Calu3 (cell line): Measurements from ENCODE around the gene SPEF1. TPM values are rescaled to one million over a fixed set of nuclear protein-coding genes. Genes with fewer than 3 reads are reported as not detected.
"Not testable (repeated sequence)": the region's sequence is repeated elsewhere in the genome, so short reads cannot be mapped to it uniquely, and the experiment has no call there.

Experiments
- BruUV-seq: library from RNA; stranded (reverse); fragments of 400-500 nt; replicated peaks from 2 replicates; lab custom pipeline; 2021; lab: Mats Ljungman, UMichigan
- CTCF ChIA-PET: fragments of 300-600 bp; sonication (Branson Sonifier 250); formaldehyde crosslinking; loops from one replicate; lab custom pipeline; 2022; ENCODE audit warnings: antibody characterized with exemption; lab: Charles Lee
- DNase-seq: peaks from one replicate; pipeline ENCODE4 v3.0.0; 2022
- H3K27ac Mint-ChIP-seq: one replicate; pipeline ENCODE4 v1.8.0; 2022; ENCODE audit warnings: mixed read lengths; ENCODE audit not compliant: unreplicated experiment
- H3K27me3 Mint-ChIP-seq: one replicate; pipeline ENCODE4 v1.8.0; 2022; ENCODE audit warnings: mixed read lengths; ENCODE audit not compliant: unreplicated experiment
- H3K36me3 Mint-ChIP-seq: one replicate; pipeline ENCODE4 v1.8.0; 2022; ENCODE audit warnings: mild to moderate bottlenecking, moderate library complexity, mixed read lengths; ENCODE audit not compliant: insufficient read depth, unreplicated experiment
- H3K4me1 Mint-ChIP-seq: one replicate; pipeline ENCODE4 v1.8.0; 2022; ENCODE audit warnings: mild to moderate bottlenecking, low read depth, mixed read lengths; ENCODE audit not compliant: unreplicated experiment
- H3K4me3 Mint-ChIP-seq: one replicate; pipeline ENCODE4 v1.8.0; 2022; ENCODE audit warnings: mild to moderate bottlenecking, low read depth, moderate library complexity, mixed read lengths; ENCODE audit not compliant: unreplicated experiment
- H3K9me3 Mint-ChIP-seq: one replicate; pipeline ENCODE4 v1.8.0; 2022; ENCODE audit warnings: low read depth, mixed read lengths; ENCODE audit not compliant: unreplicated experiment
- intact Hi-C: fragments of 100-400 bp; cut with micrococcal nuclease; formaldehyde crosslinking; loops from one replicate; pipeline ENCODE4 v1.10.0; 2022; ENCODE audit not compliant: unreplicated experiment
- total RNA-seq: library from RNA; stranded (reverse); gene quantifications from 2 replicates; pipeline ENCODE4 v1.2.3, GENCODE V29; 2022
- TF ChIP-seq, protein P1 (sequence below): fragments of 200-600 bp; IDR thresholded peaks from one replicate; pipeline ENCODE4 v1.8.0; 2022; ENCODE audit warnings: antibody characterized with exemption; ENCODE audit not compliant: unreplicated experiment

The SPEF1 gene
- total RNA-seq, 1 experiment from 2014 or later = 0.28 TPM

DNA sequence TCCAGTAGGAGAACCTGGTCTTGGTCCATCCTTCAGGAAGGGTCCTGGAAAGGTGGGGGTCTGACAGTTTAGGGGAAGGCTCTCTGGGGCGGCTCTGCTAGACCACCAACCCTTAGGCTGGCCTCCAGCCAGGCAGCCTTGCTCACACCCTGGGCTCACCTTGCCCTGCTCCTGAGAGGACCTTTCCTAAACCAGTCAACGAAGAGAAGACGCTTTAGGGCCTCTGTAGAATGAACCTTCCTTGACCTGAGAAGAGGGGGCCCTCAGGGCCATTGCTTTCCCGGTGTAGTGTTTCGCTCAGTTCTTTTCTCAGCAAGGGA is 15.9 kb upstream of the SPEF1 start:
- CTCF ChIA-PET = no interaction called here
- Mint-ChIP-seq H3K9me3 (no peaks in the 10 kb centered on the region), H3K4me1 (peaks cover 9% of the 10 kb centered on the region), H3K27ac (peak overlapping the region; percentile 74), H3K36me3 (peaks cover 49% of the 10 kb centered on the region), H3K27me3 (no peaks in the 10 kb centered on the region), H3K4me3 (peak overlapping the region; percentile 97)
- no peak for DNase-seq
- TSS peak; percentile 56 for BruUV-seq
- intact Hi-C loops = no loop called here
- TF ChIP-seq, protein P1, sequence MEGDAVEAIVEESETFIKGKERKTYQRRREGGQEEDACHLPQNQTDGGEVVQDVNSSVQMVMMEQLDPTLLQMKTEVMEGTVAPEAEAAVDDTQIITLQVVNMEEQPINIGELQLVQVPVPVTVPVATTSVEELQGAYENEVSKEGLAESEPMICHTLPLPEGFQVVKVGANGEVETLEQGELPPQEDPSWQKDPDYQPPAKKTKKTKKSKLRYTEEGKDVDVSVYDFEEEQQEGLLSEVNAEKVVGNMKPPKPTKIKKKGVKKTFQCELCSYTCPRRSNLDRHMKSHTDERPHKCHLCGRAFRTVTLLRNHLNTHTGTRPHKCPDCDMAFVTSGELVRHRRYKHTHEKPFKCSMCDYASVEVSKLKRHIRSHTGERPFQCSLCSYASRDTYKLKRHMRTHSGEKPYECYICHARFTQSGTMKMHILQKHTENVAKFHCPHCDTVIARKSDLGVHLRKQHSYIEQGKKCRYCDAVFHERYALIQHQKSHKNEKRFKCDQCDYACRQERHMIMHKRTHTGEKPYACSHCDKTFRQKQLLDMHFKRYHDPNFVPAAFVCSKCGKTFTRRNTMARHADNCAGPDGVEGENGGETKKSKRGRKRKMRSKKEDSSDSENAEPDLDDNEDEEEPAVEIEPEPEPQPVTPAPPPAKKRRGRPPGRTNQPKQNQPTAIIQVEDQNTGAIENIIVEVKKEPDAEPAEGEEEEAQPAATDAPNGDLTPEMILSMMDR = no peak

DNA sequence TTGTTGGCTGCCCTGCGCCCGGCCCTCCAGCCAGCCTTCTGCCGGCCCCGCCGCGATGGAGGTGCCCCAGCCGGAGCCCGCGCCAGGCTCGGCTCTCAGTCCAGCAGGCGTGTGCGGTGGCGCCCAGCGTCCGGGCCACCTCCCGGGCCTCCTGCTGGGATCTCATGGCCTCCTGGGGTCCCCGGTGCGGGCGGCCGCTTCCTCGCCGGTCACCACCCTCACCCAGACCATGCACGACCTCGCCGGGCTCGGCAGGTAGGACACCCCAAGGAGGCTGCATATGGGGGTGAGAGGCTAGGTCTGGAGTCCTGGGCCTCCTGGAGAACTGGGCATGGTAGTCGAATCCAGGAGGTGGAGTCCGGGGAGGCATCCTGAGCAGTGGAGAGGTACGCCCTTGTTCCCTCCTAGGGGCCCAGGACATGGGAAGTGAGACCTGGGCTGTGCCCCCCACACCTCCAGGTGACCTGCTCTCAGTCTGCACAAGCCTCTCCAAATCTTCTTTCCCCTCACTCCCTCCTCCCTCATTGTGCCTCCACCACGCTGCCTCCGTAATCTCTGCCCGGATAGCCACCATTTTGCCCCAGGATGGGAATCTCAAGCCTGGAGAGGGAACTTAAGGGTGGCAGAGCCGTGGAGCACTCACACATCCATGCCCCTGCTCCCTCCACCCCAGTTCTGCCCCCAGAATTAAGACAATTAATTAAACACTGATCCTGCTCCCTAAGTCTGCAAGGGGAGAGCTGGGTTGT is 15.4 kb upstream of the SPEF1 start:
- Mint-ChIP-seq H3K9me3 (no peaks in the 10 kb centered on the region), H3K27me3 (no peaks in the 10 kb centered on the region), H3K4me1 (peaks cover 9% of the 10 kb centered on the region), H3K36me3 (peaks cover 49% of the 10 kb centered on the region), H3K27ac (peak overlapping the region; percentile 74), H3K4me3 (peak overlapping the region; percentile 97)
- TF ChIP-seq, protein P1 = no peak
- CTCF ChIA-PET = interaction anchor here (0.7 to 1.0 kb wide), 3 partner anchors 10 to 17 kb away, joined by 3 to 11 read pairs (median 3); partner anchors contain the start of gene CENPB
- DNase-seq = no peak
- intact Hi-C loops = no loop called here
- no TSS peak for BruUV-seq

DNA sequence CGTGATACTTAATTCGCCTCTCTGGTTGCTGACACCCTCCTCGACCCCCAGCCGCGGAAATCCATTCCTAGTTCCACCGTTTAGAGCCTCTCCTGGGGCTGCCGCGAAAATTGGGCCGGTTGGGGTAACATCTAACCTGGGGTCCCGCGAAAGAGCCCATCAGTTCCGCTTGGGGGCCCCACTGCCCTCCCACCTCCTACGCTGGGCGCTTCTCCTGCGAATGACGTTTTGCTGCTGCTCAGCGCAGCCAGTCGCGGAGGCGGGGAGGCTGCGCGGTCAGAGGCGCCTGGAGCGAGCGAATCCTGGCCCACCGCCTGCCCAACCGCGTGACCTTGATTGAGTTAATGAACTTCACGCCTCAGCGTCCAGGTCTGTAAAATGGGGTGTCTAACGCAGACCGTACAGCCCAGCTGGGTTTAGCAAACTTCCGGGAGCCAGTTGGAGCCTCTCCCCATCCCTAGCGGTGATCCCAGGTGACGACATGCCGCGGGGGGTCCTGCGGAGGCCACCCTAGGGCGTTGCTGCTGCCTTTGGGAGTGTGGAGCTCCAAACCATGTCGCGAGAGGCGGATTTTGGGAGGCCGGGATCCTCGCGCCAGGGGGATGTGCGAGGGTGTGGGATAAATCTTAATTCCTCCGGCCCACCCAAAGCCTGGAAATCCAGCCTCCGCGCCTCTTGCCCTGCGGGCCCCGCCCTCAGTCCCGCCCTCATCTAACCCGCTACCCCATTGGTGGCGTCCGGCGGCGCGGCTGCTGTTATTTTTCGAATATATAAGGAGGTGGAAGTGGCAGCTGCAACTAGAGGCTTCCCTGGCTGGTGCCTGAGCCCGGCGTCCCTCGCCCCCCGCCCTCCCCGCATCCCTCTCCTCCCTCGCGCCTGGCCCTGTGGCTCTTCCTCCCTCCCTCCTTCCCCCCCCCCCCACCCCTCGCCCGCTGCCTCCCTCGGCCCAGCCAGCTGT is 14.5 kb upstream of the SPEF1 start, which contains the start of gene CDC25B:
Gene CDC25B (plus strand): TSS at position 800 of the 958 bp plus-strand sequence. CDS start 222 bp downstream, outside the sequence.
- CTCF ChIA-PET = interaction anchor here (0.7 to 1.0 kb wide), 4 partner anchors 9 to 28 kb away, joined by 3 to 11 read pairs (median 4); partner anchors contain the start of genes ADISSP and CENPB
- intact Hi-C loops = no loop called here
- Mint-ChIP-seq H3K36me3 (peaks cover 42% of the 10 kb centered on the region), H3K4me3 (peak within 1 kb of the TSS; percentile 97), H3K9me3 (no peaks in the 10 kb centered on the region), H3K27ac (peak within 1 kb of the TSS; percentile 74), H3K4me1 (peaks cover 9% of the 10 kb centered on the region), H3K27me3 (no peaks in the 10 kb centered on the region)
- peak; percentile 81 for DNase-seq
- TSS peak; percentile 89 for BruUV-seq
- TF ChIP-seq, protein P1 = no peak

DNA sequence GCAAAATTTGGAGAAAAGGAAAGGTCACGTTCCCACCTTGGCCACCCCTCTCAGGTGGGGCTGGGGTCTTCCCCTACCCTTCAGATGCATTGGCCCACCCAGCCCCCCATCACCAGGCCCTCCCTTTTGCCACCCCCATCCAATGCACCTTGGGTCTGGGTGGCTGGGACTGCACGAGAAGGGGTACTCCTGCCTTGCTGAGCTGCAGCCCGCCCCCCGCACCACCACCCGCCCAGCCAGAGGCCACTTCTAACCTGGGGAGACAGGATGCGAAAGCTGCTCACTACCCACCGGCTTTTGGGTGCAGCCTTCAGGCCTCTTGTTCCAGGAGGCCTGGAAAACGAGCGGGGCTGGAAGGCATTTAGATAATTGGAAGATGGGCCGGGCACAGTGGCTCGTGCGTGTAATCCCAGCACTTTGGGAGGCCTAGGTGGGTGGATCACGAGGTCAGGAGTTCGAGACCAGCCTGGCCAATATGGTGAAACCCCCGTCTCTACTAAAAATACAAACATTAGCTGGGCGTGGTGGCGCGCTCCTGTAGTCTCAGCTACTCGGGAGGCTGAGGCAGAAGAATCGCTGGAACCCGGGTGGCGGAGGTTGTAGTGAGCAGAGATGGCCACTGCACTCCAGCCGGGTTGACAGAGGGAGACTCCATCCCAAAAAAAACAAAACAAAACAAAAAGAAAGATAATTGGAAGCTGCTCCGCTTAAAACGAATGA is 13.6 kb upstream of the SPEF1 start:
- H3K27ac Mint-ChIP-seq = no peak overlapping the region
- CTCF ChIA-PET = no interaction called here
- intact Hi-C loops = no loop called here
- H3K4me3 Mint-ChIP-seq = peak overlapping the region; percentile 97
- no peak for DNase-seq
- no peaks in the 10 kb centered on the region for H3K9me3 Mint-ChIP-seq
- peaks cover 9% of the 10 kb centered on the region for H3K4me1 Mint-ChIP-seq
- TF ChIP-seq, protein P1 = no peak
- no peaks in the 10 kb centered on the region for H3K27me3 Mint-ChIP-seq
- no TSS peak for BruUV-seq
- peaks cover 37% of the 10 kb centered on the region for H3K36me3 Mint-ChIP-seq

DNA sequence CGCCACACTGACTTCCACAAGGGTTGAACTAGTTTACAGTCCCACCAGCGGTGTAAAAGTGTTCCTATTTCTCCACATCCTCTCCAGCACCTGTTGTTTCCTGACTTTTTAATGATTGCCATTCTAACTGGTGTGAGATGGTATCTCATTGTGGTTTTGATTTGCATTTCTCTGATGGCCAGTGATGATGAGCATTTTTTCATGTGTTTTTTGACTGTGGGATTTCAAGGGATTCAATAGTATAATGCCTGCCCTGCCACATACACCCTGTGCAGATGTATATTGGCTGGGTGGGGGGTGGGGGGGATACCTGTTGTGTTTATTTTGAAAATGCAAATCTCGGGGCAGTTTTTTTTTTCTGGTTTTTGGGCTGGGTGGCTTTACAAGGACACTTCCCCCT is 12.9 kb upstream of the SPEF1 start:
- CTCF ChIA-PET, H3K27me3 Mint-ChIP-seq, DNase-seq, intact Hi-C loops, BruUV-seq, H3K27ac Mint-ChIP-seq, H3K4me3 Mint-ChIP-seq, H3K9me3 Mint-ChIP-seq: not testable (repeated sequence)
- Mint-ChIP-seq H3K4me1 (peaks cover 11% of the 10 kb centered on the region), H3K36me3 (peaks cover 32% of the 10 kb centered on the region)

DNA sequence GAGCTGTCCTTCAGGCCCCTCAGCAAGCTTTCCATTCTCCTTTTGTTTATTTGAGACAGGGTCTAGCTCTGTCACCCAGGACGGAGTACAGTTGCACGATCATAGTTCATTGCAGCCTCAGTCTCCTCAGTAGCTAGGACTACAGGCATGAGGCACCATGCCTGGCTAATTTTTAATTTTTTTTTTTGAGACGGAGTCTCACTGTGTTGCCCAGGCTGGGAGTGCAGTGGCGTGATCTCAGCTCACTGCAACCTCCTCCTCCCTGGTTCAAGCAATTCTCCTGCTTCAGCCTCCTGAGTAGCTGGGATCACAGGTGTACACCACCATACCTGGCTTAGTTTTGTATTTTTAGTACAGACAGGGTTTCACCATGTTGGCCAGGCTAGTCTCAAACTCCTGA is 8.0 kb upstream of the SPEF1 start:
- H3K27me3 Mint-ChIP-seq, H3K27ac Mint-ChIP-seq, intact Hi-C loops, H3K9me3 Mint-ChIP-seq, DNase-seq, BruUV-seq, H3K36me3 Mint-ChIP-seq, H3K4me3 Mint-ChIP-seq: not testable (repeated sequence)
- peaks cover 11% of the 10 kb centered on the region for H3K4me1 Mint-ChIP-seq
- CTCF ChIA-PET = interaction anchor here (0.6 kb wide), 2 partner anchors 25 to 61 kb away, joined by 3 read pairs; no protein-coding TSS in a partner anchor
